ENCODE data around the gene KDELR3. TPM values are rescaled to one million over a fixed set of nuclear protein-coding genes. Genes with fewer than 3 reads are reported as not detected.

The KDELR3 gene
- total and polyA plus RNA-seq, 2 donors (not counting 3 experiments of a cell fraction or from before 2014, with no cell fraction given): 28.6 to 61.3 TPM

DNA sequence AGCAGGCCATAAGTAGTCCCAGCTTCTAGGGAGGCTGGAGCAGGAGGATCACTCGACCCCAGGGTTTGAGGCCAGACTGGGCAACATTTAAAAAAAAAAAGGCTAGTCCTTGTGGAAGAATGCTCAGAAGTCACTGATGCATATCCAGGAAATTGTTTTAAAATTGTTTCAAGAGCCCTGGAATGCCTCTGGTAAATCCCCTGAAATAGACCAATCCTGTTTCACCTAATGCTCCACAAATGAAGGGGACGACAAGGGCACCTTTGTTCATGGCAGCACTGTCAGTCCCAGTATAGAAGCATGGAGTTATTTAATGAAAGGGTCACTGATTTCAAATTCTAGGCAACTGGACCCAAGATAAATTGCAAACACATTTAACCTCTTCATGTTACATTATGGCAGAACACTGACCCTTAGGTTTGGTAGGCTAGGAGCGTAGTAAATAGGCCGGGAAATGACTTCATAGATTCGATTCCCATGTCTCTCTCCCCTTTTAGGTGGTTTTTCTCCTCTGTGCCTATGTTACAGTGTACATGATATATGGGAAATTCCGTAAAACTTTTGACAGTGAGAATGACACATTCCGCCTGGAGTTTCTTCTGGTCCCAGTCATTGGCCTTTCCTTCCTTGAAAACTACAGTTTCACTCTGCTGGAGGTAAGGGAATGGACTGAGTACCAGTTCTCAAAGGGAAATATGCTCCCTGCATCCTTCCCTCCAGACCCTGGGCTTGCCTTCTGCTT is 11.4 kb downstream of the KDELR3 start:
- Histone ChIP-seq H3K9ac (replicated peaks; ENCODE audit: extremely low read depth, insufficient read depth, low read length) (no peak overlapping the region), H3K4me3 (replicated peaks in 1 of 3; ENCODE audit: insufficient read depth in 1 of 3, low read depth in 1 of 3, low read length in 3 of 3) (no peak overlapping the region), H3K9me1 (replicated peaks; ENCODE audit: control insufficient read depth, extremely low read depth, insufficient read depth, low read length) (no peaks in the 10 kb centered on the region), H4K20me1 (replicated peaks; ENCODE audit: control insufficient read depth, extremely low read depth, insufficient read depth, low read length) (no peaks in the 10 kb centered on the region), H3K4me2 (ENCODE audit: insufficient read depth, low read length) (no peak overlapping the region), H3K4me1 (ENCODE audit: control insufficient read depth, extremely low read depth, insufficient read depth, low read length) (no peaks in the 10 kb centered on the region), H3K36me3 (ENCODE audit: control insufficient read depth in 2 of 2, extremely low read depth in 1 of 2, insufficient read depth in 2 of 2, low read length in 2 of 2) (peaks cover 28 to 32% of the 10 kb centered on the region in 2 experiments), H2AFZ (ENCODE audit: low read depth, low read length) (no peak overlapping the region), H3K9me3 (replicated peaks; ENCODE audit: control insufficient read depth, insufficient read depth, low read length) (no peaks in the 10 kb centered on the region), H3K27ac (ENCODE audit: insufficient read depth, low read depth, low read length) (no peak overlapping the region), H3K79me2 (ENCODE audit: control insufficient read depth, insufficient read depth, low read length) (no peaks in the 10 kb centered on the region), H3K27me3 (ENCODE audit: control insufficient read depth in 2 of 2, insufficient read depth in 2 of 2, low read length in 2 of 2) (no peaks in the 10 kb centered on the region)
- intact Hi-C loops (cut with micrococcal nuclease) (loop anchor here (5.0 kb wide), 1 partner anchor 427 kb away; no protein-coding TSS in a partner anchor), dilution Hi-C loops (cut with MboI; ENCODE audit: extremely low pct_ligation_motif_present, low sequenced_read_pairs) (no loop called here)
- DNase-seq (ENCODE audit: low read depth, low spot score): no peak
- ChIA-PET CTCF (interaction anchor here (0.5 to 1.5 kb wide), 2 partner anchors 31 to 427 kb away, joined by 3 to 5 read pairs; no protein-coding TSS in a partner anchor), POLR2A (no interaction called here)
- BruUV-seq (replicated peaks): no TSS peak
- FAIRE-seq: no peak
- TF ChIP-seq, protein P1, sequence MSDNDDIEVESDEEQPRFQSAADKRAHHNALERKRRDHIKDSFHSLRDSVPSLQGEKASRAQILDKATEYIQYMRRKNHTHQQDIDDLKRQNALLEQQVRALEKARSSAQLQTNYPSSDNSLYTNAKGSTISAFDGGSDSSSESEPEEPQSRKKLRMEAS (IDR thresholded peaks at IDR 0.05; ENCODE audit: insufficient read depth, insufficient read length): no peak
- peak; percentile 46 for TF ChIP-seq POLR2AphosphoS5 (IDR thresholded peaks at IDR 0.05; ENCODE audit: insufficient read depth, low read depth, low read length)
- TF ChIP-seq FOS (IDR thresholded peaks at IDR 0.05; ENCODE audit: borderline replicate concordance, insufficient read depth, low read length): no peak
- TF ChIP-seq POLR2A (IDR thresholded peaks at IDR 0.05; ENCODE audit: low read depth, low read length): no peak
- no peak for TF ChIP-seq MYC (IDR thresholded peaks at IDR 0.05; ENCODE audit: low read depth, low read length)
- TF ChIP-seq JUN (IDR thresholded peaks at IDR 0.05; ENCODE audit: borderline replicate concordance, insufficient read depth, insufficient read length, low read depth): no peak

All from endothelial cell of umbilical vein (primary cell).